H9 (cell line): ENCODE results near the gene NEK7. TPM values are rescaled to one million over a fixed set of nuclear protein-coding genes. Genes with fewer than 3 reads are reported as not detected.

Experiments
- DNase-seq: peaks from one replicate; pipeline ENCODE4 v3.0.0-alpha.2; 2017
- H2AFZ ChIP-seq: one replicate; pipeline ENCODE4 v1.6.1; 2013; ENCODE audit warnings: mild to moderate bottlenecking, low read length, control low read depth, moderate library complexity
- H2AK5ac ChIP-seq: 2 replicates; pipeline ENCODE4 v1.6.1; 2013; ENCODE audit warnings: low read length, control low read depth, mixed read lengths; ENCODE audit not compliant: insufficient read length
- H2BK120ac ChIP-seq: one replicate; pipeline ENCODE4 v1.6.1; 2013; ENCODE audit warnings: low read depth, mild to moderate bottlenecking, low read length, control low read depth, inconsistent platforms; ENCODE audit not compliant: poor library complexity, severe bottlenecking
- H2BK12ac ChIP-seq: 2 replicates; pipeline ENCODE4 v1.6.1; 2013; ENCODE audit warnings: low read length, control low read depth, mixed read lengths, low read depth; ENCODE audit not compliant: insufficient read length
- H2BK15ac ChIP-seq: 2 replicates; pipeline ENCODE4 v1.6.1; 2013; ENCODE audit warnings: low read depth, low read length, control low read depth
- H2BK20ac ChIP-seq: one replicate; pipeline ENCODE4 v1.6.1; 2013; ENCODE audit warnings: low read depth, mild to moderate bottlenecking, low read length, control low read depth, inconsistent platforms; ENCODE audit not compliant: poor library complexity, severe bottlenecking
- H2BK5ac ChIP-seq: 2 replicates; pipeline ENCODE4 v1.6.1; 2013; ENCODE audit warnings: low read length, control low read depth, mixed read lengths; ENCODE audit not compliant: insufficient read length
- H3K14ac ChIP-seq: 2 replicates; pipeline ENCODE4 v1.6.1; 2013; ENCODE audit warnings: low read length, control low read depth; ENCODE audit not compliant: insufficient read depth
- H3K18ac ChIP-seq: 2 replicates; pipeline ENCODE4 v1.6.1; 2013; ENCODE audit warnings: low read depth, mild to moderate bottlenecking, mixed read lengths, low read length, control low read depth; ENCODE audit not compliant: insufficient read length
- H3K23ac ChIP-seq: 2 replicates; pipeline ENCODE4 v1.6.1; 2013; ENCODE audit warnings: low read length, control low read depth, mixed read lengths, low read depth; ENCODE audit not compliant: insufficient read length
- H3K23me2 ChIP-seq: 2 replicates; pipeline ENCODE4 v1.6.1; 2013; ENCODE audit warnings: low read depth, mild to moderate bottlenecking, mixed read lengths, low read length, control low read depth; ENCODE audit not compliant: insufficient read length, poor library complexity, severe bottlenecking
- H3K27ac ChIP-seq: 2 replicates; pipeline ENCODE4 v1.5.1; 2013; ENCODE audit warnings: low read length, control low read depth, mixed read lengths, low read depth; ENCODE audit not compliant: insufficient read length
- H3K27me3 ChIP-seq: 2 replicates; pipeline ENCODE4 v1.6.1; 2013; ENCODE audit warnings: low read length, control low read depth, inconsistent platforms; ENCODE audit not compliant: insufficient read depth
- H3K4ac ChIP-seq: 2 replicates; pipeline ENCODE4 v1.6.1; 2013; ENCODE audit warnings: low read depth, mild to moderate bottlenecking, control low read depth, inconsistent platforms, low read length, moderate library complexity
- H3K4me1 ChIP-seq: 2 replicates; pipeline ENCODE4 v1.6.1; 2013; ENCODE audit warnings: low read length, control low read depth, inconsistent platforms; ENCODE audit not compliant: insufficient read depth
- H3K4me2 ChIP-seq: 2 replicates; pipeline ENCODE4 v1.6.1; 2013; ENCODE audit warnings: low read length, control low read depth, mixed read lengths; ENCODE audit not compliant: insufficient read length, insufficient read depth
- H3K56ac ChIP-seq: 2 replicates; pipeline ENCODE4 v1.6.1; 2013; ENCODE audit warnings: low read depth, mild to moderate bottlenecking, mixed read lengths, low read length, control low read depth; ENCODE audit not compliant: insufficient read length
- H3K79me1 ChIP-seq: 2 replicates; pipeline ENCODE4 v1.6.1; 2013; ENCODE audit warnings: low read depth, mild to moderate bottlenecking, moderate library complexity, low read length, control low read depth, inconsistent platforms; ENCODE audit not compliant: insufficient read depth, poor library complexity, severe bottlenecking
- H3K79me2 ChIP-seq: 2 replicates; pipeline ENCODE4 v1.6.1; 2013; ENCODE audit warnings: low read length, control low read depth, inconsistent platforms; ENCODE audit not compliant: insufficient read depth
- H3K9ac ChIP-seq: 2 replicates; pipeline ENCODE4 v1.6.1; 2013; ENCODE audit warnings: low read length, control low read depth, mixed read lengths; ENCODE audit not compliant: insufficient read length; ENCODE audit errors: extremely low read depth
- H3K9me3 ChIP-seq: one replicate; pipeline ENCODE4 v1.6.1; 2013; ENCODE audit warnings: low read depth, low read length, inconsistent platforms; ENCODE audit not compliant: control insufficient read depth
- H3T11ph ChIP-seq: one replicate; pipeline ENCODE4 v1.6.1; 2013; ENCODE audit warnings: mild to moderate bottlenecking, low read length, control low read depth, inconsistent platforms
- H4K20me1 ChIP-seq: one replicate; pipeline ENCODE4 v1.6.1; 2013; ENCODE audit not compliant: control insufficient read depth, insufficient read length, insufficient read depth
- H4K5ac ChIP-seq: 2 replicates; pipeline ENCODE4 v1.6.1; 2013; ENCODE audit warnings: low read depth, mild to moderate bottlenecking, mixed read lengths, low read length, control low read depth; ENCODE audit not compliant: insufficient read length
- H4K8ac ChIP-seq: replicated peaks from 2 replicates; pipeline ENCODE4 v1.6.1; 2013; ENCODE audit warnings: low read length, control low read depth, mixed read lengths, low read depth; ENCODE audit not compliant: insufficient read length
- H4K91ac ChIP-seq: 2 replicates; pipeline ENCODE4 v1.6.1; 2013; ENCODE audit warnings: low read depth, mild to moderate bottlenecking, moderate library complexity, mixed read lengths, low read length, control low read depth; ENCODE audit not compliant: insufficient read length
- H3K27ac Mint-ChIP-seq, 3 experiments: 2 replicates in 2 of 3; 3 replicates in 1 of 3; pipeline ENCODE4 v1.8.0; 2020 to 2021; ENCODE audit warnings: mixed read lengths in 3 of 3, mild to moderate bottlenecking in 1 of 3, moderate library complexity in 1 of 3
- H3K27me3 Mint-ChIP-seq: 2 replicates; pipeline ENCODE4 v1.8.0; 2021; ENCODE audit warnings: low read depth, mild to moderate bottlenecking, moderate library complexity, mixed read lengths
- H3K36me3 Mint-ChIP-seq, 3 experiments: 2 replicates in 2 of 3; 3 replicates in 1 of 3; pipeline ENCODE4 v1.8.0; 2020 to 2021; ENCODE audit warnings: low read depth in 3 of 3, mixed read lengths in 3 of 3; ENCODE audit not compliant: insufficient read depth in 1 of 3
- H3K4me1 Mint-ChIP-seq, 2 experiments: 2 replicates each; pipeline ENCODE4 v1.8.0; 2020; ENCODE audit warnings: mixed read lengths in 2 of 2
- H3K4me3 Mint-ChIP-seq, 2 experiments: 2 replicates in 1 of 2; 3 replicates in 1 of 2; pipeline ENCODE4 v1.8.0; 2020 to 2021; ENCODE audit warnings: mild to moderate bottlenecking in 2 of 2, mixed read lengths in 2 of 2, moderate library complexity in 1 of 2
- H3K9me3 Mint-ChIP-seq, 2 experiments: 2 replicates in 1 of 2; 3 replicates in 1 of 2; pipeline ENCODE4 v1.8.0; 2020; ENCODE audit warnings: mild to moderate bottlenecking in 2 of 2, mixed read lengths in 2 of 2, moderate library complexity in 1 of 2
- WGBS: extraction: QIAGEN DNeasy Blood & Tissue Kit; methylation state at CpG from one replicate; pipeline ENCODE4 v1.1.7; 2013; ENCODE audit warnings: missing lambda C conversion rate, low lambda C conversion rate, mixed read lengths; ENCODE audit not compliant: insufficient read length; ENCODE audit errors: extremely low coverage; 5-methylcytosine and 5-hydroxymethylcytosine counted together
- total RNA-seq: library from RNA; stranded (reverse); gene quantifications from 2 replicates; pipeline ENCODE4 v1.2.1, GENCODE V29; 2021
- TF ChIP-seq, protein P1 (sequence below): fragments of 200-600 bp; sonication (generic); conservative IDR thresholded peaks from 3 replicates; pipeline ENCODE4 v1.8.0; 2021; ENCODE audit warnings: antibody characterized with exemption, mild to moderate bottlenecking

NEK7 gene
- total RNA-seq, 1 experiment from 2014 or later, result 9.6 TPM

DNA sequence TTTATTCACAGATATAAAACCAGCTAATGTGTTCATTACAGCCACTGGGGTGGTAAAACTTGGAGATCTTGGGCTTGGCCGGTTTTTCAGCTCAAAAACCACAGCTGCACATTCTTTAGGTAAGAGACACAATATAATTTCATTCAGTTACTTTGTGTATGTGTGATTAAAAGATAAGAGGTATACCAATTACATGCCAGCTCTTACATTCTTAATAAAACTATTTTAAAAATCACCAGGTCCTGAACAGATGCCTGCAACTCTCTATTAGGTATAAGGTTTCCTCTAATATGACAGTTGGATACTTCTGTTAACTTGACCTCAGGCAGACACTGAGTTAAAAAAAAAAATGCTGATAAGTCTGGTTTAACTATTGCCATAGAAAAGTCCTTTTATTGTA is 122.1 kb downstream of the NEK7 start:
- Histone ChIP-seq H3K4ac (no peak overlapping the region), H3K23ac (no peak overlapping the region), H2BK12ac (no peak overlapping the region), H3K14ac (no peak overlapping the region), H3T11ph (no peak overlapping the region), H2BK120ac (no peak overlapping the region), H2AFZ (no peak overlapping the region), H3K23me2 (no peaks in the 10 kb centered on the region), H4K20me1 (no peaks in the 10 kb centered on the region), H3K9ac (no peak overlapping the region), H3K79me1 (no peaks in the 10 kb centered on the region), H3K27ac (no peak overlapping the region), H2AK5ac (no peak overlapping the region), H4K8ac (no peak overlapping the region), H3K4me1 (no peaks in the 10 kb centered on the region), H4K5ac (no peak overlapping the region), H2BK5ac (no peak overlapping the region), H3K9me3 (no peaks in the 10 kb centered on the region), H3K27me3 (no peaks in the 10 kb centered on the region), H2BK20ac (no peak overlapping the region), H3K4me2 (no peak overlapping the region), H4K91ac (no peak overlapping the region), H3K18ac (no peak overlapping the region), H3K56ac (no peak overlapping the region), H2BK15ac (no peak overlapping the region), H3K79me2 (no peaks in the 10 kb centered on the region)
- DNase-seq, result no peak
- Mint-ChIP-seq H3K27ac (no peak overlapping the region), H3K27me3 (no peaks in the 10 kb centered on the region), H3K4me3 (no peak overlapping the region), H3K4me1 (peaks cover 0 to 3% of the 10 kb centered on the region in 2 experiments; a peak in 3 of 4 replicates), H3K9me3 (no peaks in the 10 kb centered on the region), H3K36me3 (no peaks in the 10 kb centered on the region)
- WGBS, result no CpG with 5 or more reads among the region's 1 CpG
- TF ChIP-seq, protein P1, sequence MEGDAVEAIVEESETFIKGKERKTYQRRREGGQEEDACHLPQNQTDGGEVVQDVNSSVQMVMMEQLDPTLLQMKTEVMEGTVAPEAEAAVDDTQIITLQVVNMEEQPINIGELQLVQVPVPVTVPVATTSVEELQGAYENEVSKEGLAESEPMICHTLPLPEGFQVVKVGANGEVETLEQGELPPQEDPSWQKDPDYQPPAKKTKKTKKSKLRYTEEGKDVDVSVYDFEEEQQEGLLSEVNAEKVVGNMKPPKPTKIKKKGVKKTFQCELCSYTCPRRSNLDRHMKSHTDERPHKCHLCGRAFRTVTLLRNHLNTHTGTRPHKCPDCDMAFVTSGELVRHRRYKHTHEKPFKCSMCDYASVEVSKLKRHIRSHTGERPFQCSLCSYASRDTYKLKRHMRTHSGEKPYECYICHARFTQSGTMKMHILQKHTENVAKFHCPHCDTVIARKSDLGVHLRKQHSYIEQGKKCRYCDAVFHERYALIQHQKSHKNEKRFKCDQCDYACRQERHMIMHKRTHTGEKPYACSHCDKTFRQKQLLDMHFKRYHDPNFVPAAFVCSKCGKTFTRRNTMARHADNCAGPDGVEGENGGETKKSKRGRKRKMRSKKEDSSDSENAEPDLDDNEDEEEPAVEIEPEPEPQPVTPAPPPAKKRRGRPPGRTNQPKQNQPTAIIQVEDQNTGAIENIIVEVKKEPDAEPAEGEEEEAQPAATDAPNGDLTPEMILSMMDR, result no peak
